Endothelial cell of umbilical vein (primary cell): ENCODE measurements around the gene CPD. TPM values are rescaled to one million over a fixed set of nuclear protein-coding genes. Genes with fewer than 3 reads are reported as not detected.

Source experiments
- BruUV-seq: library from RNA; stranded (reverse); fragments of 400-500 nt; replicated peaks from 2 replicates; lab custom pipeline; 2021; lab: Mats Ljungman, UMichigan
- CTCF ChIA-PET: fragments of 300-600, 350-600 bp; sonication (Branson Sonifier 250); formaldehyde crosslinking; loops from one replicate; lab custom pipeline; 2021; ENCODE audit warnings: antibody characterized with exemption, inconsistent platforms; lab: Charles Lee
- POLR2A ChIA-PET: fragments of 300-600, 350-600 bp; sonication (Branson Sonifier 250); formaldehyde crosslinking; loops from one replicate; lab custom pipeline; 2021; ENCODE audit warnings: antibody characterized with exemption, inconsistent platforms; lab: Charles Lee
- DNase-seq: peaks from one replicate; pipeline ENCODE4 v3.0.0-alpha.2; 2011; ENCODE audit warnings: low read depth, low spot score
- FAIRE-seq: peaks from 2 replicates; lab custom pipeline; 2011; peaks lifted over from hg19 to GRCh38; lab: Jason Lieb, UNC
- H2AFZ ChIP-seq: 2 replicates; pipeline ENCODE4 v1.6.0; 2012; ENCODE audit warnings: low read depth, low read length, control low read depth, inconsistent platforms
- H3K27ac ChIP-seq: 2 replicates; pipeline ENCODE4 v1.5.1; 2011; ENCODE audit warnings: low read depth, mild to moderate bottlenecking, control low read depth, low read length, moderate library complexity; ENCODE audit not compliant: insufficient read depth
- H3K27me3 ChIP-seq, 2 experiments: 2 replicates each; pipeline versions ENCODE4 v1.6.0 to v1.6.1; 2011; ENCODE audit warnings: low read length in 2 of 2, mixed read lengths in 1 of 2; ENCODE audit not compliant: control insufficient read depth in 2 of 2, insufficient read depth in 2 of 2
- H3K36me3 ChIP-seq, 2 experiments: 2 replicates in 1 of 2; 3 replicates in 1 of 2; pipeline ENCODE4 v1.5.1; 2011; ENCODE audit warnings: low read length in 2 of 2, mild to moderate bottlenecking in 1 of 2, moderate library complexity in 1 of 2; ENCODE audit not compliant: control insufficient read depth in 2 of 2, insufficient read depth in 2 of 2; ENCODE audit errors: extremely low read depth in 1 of 2
- H3K4me1 ChIP-seq: 3 replicates; pipeline ENCODE4 v1.5.1; 2011; ENCODE audit warnings: mild to moderate bottlenecking, low read length; ENCODE audit not compliant: control insufficient read depth, insufficient read depth; ENCODE audit errors: extremely low read depth
- H3K4me2 ChIP-seq: 2 replicates; pipeline ENCODE4 v1.6.1; 2011; ENCODE audit warnings: low read length, control low read depth, mixed read lengths; ENCODE audit not compliant: insufficient read depth
- H3K4me3 ChIP-seq, 3 experiments: fragments of 200-600 bp in 1 of 3; sonication (generic), shearing (Covaris generic) in 1 of 3; replicated peaks in 1 of 3; 2 replicates each; pipeline ENCODE4 v1.5.1; 2011 to 2016; ENCODE audit warnings: control low read depth in 3 of 3, low read length in 3 of 3, mild to moderate bottlenecking in 2 of 3, inconsistent platforms in 1 of 3, low read depth in 1 of 3, moderate library complexity in 1 of 3; ENCODE audit not compliant: insufficient read depth in 1 of 3
- H3K79me2 ChIP-seq: 2 replicates; pipeline ENCODE4 v1.6.0; 2012; ENCODE audit warnings: low read length, inconsistent platforms; ENCODE audit not compliant: control insufficient read depth, insufficient read depth
- H3K9ac ChIP-seq: replicated peaks from 2 replicates; pipeline ENCODE3; 2011; ENCODE audit warnings: low read length, control low read depth; ENCODE audit not compliant: insufficient read depth; ENCODE audit errors: extremely low read depth
- H3K9me1 ChIP-seq: replicated peaks from 3 replicates; pipeline ENCODE4 v1.6.0; 2011; ENCODE audit warnings: mild to moderate bottlenecking, low read length; ENCODE audit not compliant: control insufficient read depth, insufficient read depth; ENCODE audit errors: extremely low read depth
- H3K9me3 ChIP-seq: replicated peaks from 2 replicates; pipeline ENCODE4 v1.5.1; 2012; ENCODE audit warnings: low read length, inconsistent platforms; ENCODE audit not compliant: control insufficient read depth, insufficient read depth
- H4K20me1 ChIP-seq: replicated peaks from 2 replicates; pipeline ENCODE3; 2011; ENCODE audit warnings: mild to moderate bottlenecking, low read length; ENCODE audit not compliant: control insufficient read depth, insufficient read depth; ENCODE audit errors: extremely low read depth
- FOS ChIP-seq: IDR thresholded peaks from 2 replicates; pipeline ENCODE4 v1.6.1; 2011; ENCODE audit warnings: mild to moderate bottlenecking, low read length, moderate library complexity, borderline replicate concordance; ENCODE audit not compliant: insufficient read depth
- GATA2 ChIP-seq: IDR thresholded peaks from 2 replicates; pipeline ENCODE4 v1.7.0; 2011; ENCODE audit warnings: low read depth, mild to moderate bottlenecking, moderate library complexity, mixed read lengths, low read length; ENCODE audit not compliant: insufficient read length, insufficient read depth
- MYC ChIP-seq: IDR thresholded peaks from one replicate; pipeline ENCODE4 v1.6.1; 2011; ENCODE audit warnings: mild to moderate bottlenecking, low read depth, low read length
- dilution Hi-C: fragments of 300-500 bp; cut with MboI; formaldehyde crosslinking; loops from one replicate; pipeline ENCODE4 v1.15.0; 2019; ENCODE audit warnings: low sequenced_read_pairs; ENCODE audit not compliant: extremely low pct_ligation_motif_present
- intact Hi-C: fragments of 100-400 bp; cut with micrococcal nuclease; formaldehyde crosslinking; loops from one replicate; pipeline ENCODE4 v1.10.0; 2022
- polyA plus RNA-seq, 4 experiments: library from polyadenylated mRNA; depleted of rRNA in 3 of 4; stranded (reverse) in 3 of 4; unstranded in 1 of 4; fragments of >200 nt; gene quantifications; 2 replicates each; pipeline versions ENCODE4 v1.2.1 to v1.2.3, GENCODE V29; 2011 to 2012; ENCODE audit warnings: missing spikeins in 1 of 4
- total RNA-seq: library from RNA; stranded (reverse); gene quantifications from 2 replicates; pipeline ENCODE4 v1.2.3, GENCODE V29; 2021
- TF ChIP-seq, protein P1 (sequence below): IDR thresholded peaks from 2 replicates; pipeline ENCODE4 v1.6.1; 2011; ENCODE audit not compliant: insufficient read depth, insufficient read length

The CPD gene
- total and polyA plus RNA-seq, 2 donors (not counting 3 experiments of a cell fraction or from before 2014, with no cell fraction given), result 18.3 to 63.6 TPM

- intact Hi-C loops, result no loop called here
Measured at GRCh38 chr17:30369995-30370394, 8.7 kb upstream of the CPD start.

GRCh38 chr17:30372755-30373154 lies 6.0 kb upstream of the CPD start:
- no peak overlapping the region for H3K4me3 ChIP-seq
- DNase-seq, result no peak
- dilution Hi-C loops, result no loop called here
- H3K79me2 ChIP-seq, result no peaks in the 10 kb centered on the region
- no peak for FAIRE-seq
- BruUV-seq, result no TSS peak
- H3K9me1 ChIP-seq, result no peaks in the 10 kb centered on the region
- H4K20me1 ChIP-seq, result no peaks in the 10 kb centered on the region
- no peak overlapping the region for H2AFZ ChIP-seq
- TF ChIP-seq MYC, result no peak
- TF ChIP-seq FOS, result peak; percentile 10
- H3K36me3 ChIP-seq, result no peaks in the 10 kb centered on the region
- CTCF ChIA-PET, result no interaction called here
- intact Hi-C loops, result no loop called here
- no peak overlapping the region for H3K4me2 ChIP-seq
- POLR2A ChIA-PET, result no interaction called here
- H3K9ac ChIP-seq, result no peak overlapping the region
- no peaks in the 10 kb centered on the region for H3K9me3 ChIP-seq
- no peak overlapping the region for H3K27ac ChIP-seq
- peaks cover 2 to 8% of the 10 kb centered on the region in 2 experiments for H3K27me3 ChIP-seq
- H3K4me1 ChIP-seq, result no peaks in the 10 kb centered on the region

More at GRCh38 chr17:30369995-30370394, 8.7 kb upstream of the CPD start:
- Histone ChIP-seq H3K9me1 (no peaks in the 10 kb centered on the region), H3K36me3 (no peaks in the 10 kb centered on the region), H3K4me2 (no peak overlapping the region), H3K4me1 (no peaks in the 10 kb centered on the region), H3K27me3 (peaks cover 3 to 13% of the 10 kb centered on the region in 2 experiments), H4K20me1 (no peaks in the 10 kb centered on the region), H3K9ac (no peak overlapping the region), H3K9me3 (no peaks in the 10 kb centered on the region), H3K79me2 (no peaks in the 10 kb centered on the region), H2AFZ (no peak overlapping the region), H3K4me3 (no peak overlapping the region), H3K27ac (no peak overlapping the region)
- no peak for FAIRE-seq
- dilution Hi-C loops, result no loop called here
- POLR2A ChIA-PET, result no interaction called here
- BruUV-seq, result no TSS peak
- DNase-seq, result no peak
- TF ChIP-seq GATA2, result no peak
- TF ChIP-seq, protein P1, sequence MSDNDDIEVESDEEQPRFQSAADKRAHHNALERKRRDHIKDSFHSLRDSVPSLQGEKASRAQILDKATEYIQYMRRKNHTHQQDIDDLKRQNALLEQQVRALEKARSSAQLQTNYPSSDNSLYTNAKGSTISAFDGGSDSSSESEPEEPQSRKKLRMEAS, result no peak
- TF ChIP-seq FOS, result no peak
- CTCF ChIA-PET, result interaction anchor here (1.8 kb wide), 1 partner anchor 14 kb away, joined by 5 read pairs; no protein-coding TSS in a partner anchor
